Neural progenitor cell (in vitro differentiated cells): ENCODE measurements around the gene GTF3C1. TPM values are rescaled to one million over a fixed set of nuclear protein-coding genes. Genes with fewer than 3 reads are reported as not detected.
A peak's percentile ranks its signal among the peaks of the same experiment; 100 is the strongest.

Source experiments
- DNase-seq: peaks from one replicate; pipeline ENCODE4 v3.0.0-alpha.2; 2016; ENCODE audit warnings: low spot score
- H2AFZ ChIP-seq: fragments of 200-600 bp; sonication (generic); replicated peaks from 2 replicates; pipeline ENCODE4 v1.6.1; 2016; ENCODE audit warnings: antibody characterized with exemption
- H3F3A ChIP-seq: fragments of 200-600 bp; sonication (generic); 2 replicates; pipeline ENCODE4 v1.6.1; 2016; ENCODE audit warnings: antibody characterized with exemption, low read depth
- H3K27ac ChIP-seq: fragments of 200-600 bp; sonication (generic); 2 replicates; pipeline ENCODE4 v1.5.1; 2016; ENCODE audit warnings: mild to moderate bottlenecking
- H3K27me3 ChIP-seq: fragments of 200-600 bp; sonication (generic); 2 replicates; pipeline ENCODE4 v1.6.1; 2016; ENCODE audit warnings: mild to moderate bottlenecking, moderate library complexity
- H3K36me3 ChIP-seq: fragments of 200-600 bp; sonication (generic); 2 replicates; pipeline ENCODE4 v1.5.1; 2016
- H3K4me1 ChIP-seq: fragments of 200-600 bp; sonication (generic); 2 replicates; pipeline ENCODE4 v1.6.1; 2016; ENCODE audit warnings: mixed run types
- H3K4me2 ChIP-seq: fragments of 200-600 bp; sonication (generic); 2 replicates; pipeline ENCODE4 v1.6.1; 2016
- H3K4me3 ChIP-seq: fragments of 200-600 bp; sonication (generic); 2 replicates; pipeline ENCODE4 v1.5.1; 2016
- H3K79me2 ChIP-seq: fragments of 200-600 bp; sonication (generic); 2 replicates; pipeline ENCODE4 v1.6.1; 2016; ENCODE audit warnings: low read depth
- H3K9ac ChIP-seq: fragments of 200-600 bp; sonication (generic); 2 replicates; pipeline ENCODE4 v1.6.1; 2016
- H3K9me3 ChIP-seq: fragments of 200-600 bp; sonication (generic); 2 replicates; pipeline ENCODE4 v1.5.1; 2016; ENCODE audit warnings: low read depth
- H4K20me1 ChIP-seq: fragments of 200-600 bp; sonication (generic); 2 replicates; pipeline ENCODE4 v1.6.1; 2016; ENCODE audit warnings: low read depth
- H3K27ac Mint-ChIP-seq: 3 replicates; pipeline ENCODE4 v1.8.0; 2021; ENCODE audit warnings: mixed read lengths
- H3K27me3 Mint-ChIP-seq: 2 replicates; pipeline ENCODE4 v1.8.0; 2022; ENCODE audit warnings: low read depth, mild to moderate bottlenecking, inconsistent platforms, moderate library complexity, mixed read lengths; ENCODE audit not compliant: insufficient read depth
- H3K36me3 Mint-ChIP-seq: 3 replicates; pipeline ENCODE4 v1.8.0; 2021; ENCODE audit warnings: mixed read lengths
- H3K4me1 Mint-ChIP-seq: 3 replicates; pipeline ENCODE4 v1.8.0; 2021; ENCODE audit warnings: mixed read lengths
- H3K4me3 Mint-ChIP-seq: 3 replicates; pipeline ENCODE4 v1.8.0; 2021; ENCODE audit warnings: mild to moderate bottlenecking, moderate library complexity, mixed read lengths
- H3K9me3 Mint-ChIP-seq: 3 replicates; pipeline ENCODE4 v1.8.0; 2020; ENCODE audit warnings: mixed read lengths
- EZH2 ChIP-seq: fragments of 200-600 bp; sonication (generic); IDR thresholded peaks from 2 replicates; pipeline ENCODE4 v1.6.1; 2017; ENCODE audit warnings: antibody characterized with exemption, mild to moderate bottlenecking, moderate library complexity
- EZH2phosphoT487 ChIP-seq: fragments of 200-600 bp; sonication (generic); IDR thresholded peaks from 2 replicates; pipeline ENCODE4 v1.6.1; 2017; ENCODE audit warnings: antibody characterized with exemption
- total RNA-seq: library from RNA; depleted of rRNA; stranded (reverse); fragments of >200 nt; gene quantifications from 2 replicates; pipeline ENCODE4 v1.2.3, GENCODE V29; 2015; ENCODE audit warnings: low replicate concordance
- TF ChIP-seq, protein P1 (sequence below): fragments of 200-600 bp; sonication (generic); IDR thresholded peaks from 2 replicates; pipeline ENCODE4 v1.5.1; 2017; ENCODE audit warnings: antibody characterized with exemption, mild to moderate bottlenecking

The GTF3C1 gene
- total RNA-seq, 1 donor from 2014 or later: 60.9 TPM

GRCh38 chr16:27531826-27532800 lies 17.6 kb downstream of the GTF3C1 start:
- Histone ChIP-seq H3K9ac (no peak overlapping the region), H4K20me1 (peaks cover 7% of the 10 kb centered on the region), H3K4me1 (no peaks in the 10 kb centered on the region), H2AFZ (no peak overlapping the region), H3K79me2 (no peaks in the 10 kb centered on the region), H3K27ac (no peak overlapping the region), H3F3A (no peaks in the 10 kb centered on the region), H3K36me3 (peaks cover 3% of the 10 kb centered on the region), H3K4me2 (no peak overlapping the region), H3K27me3 (no peaks in the 10 kb centered on the region), H3K4me3 (no peak overlapping the region), H3K9me3 (no peaks in the 10 kb centered on the region)
- DNase-seq: no peak
- no peak overlapping the region for H3K4me3 Mint-ChIP-seq
- peaks cover 45% of the 10 kb centered on the region for H3K36me3 Mint-ChIP-seq
- no peak for TF ChIP-seq EZH2phosphoT487
- TF ChIP-seq, protein P1, sequence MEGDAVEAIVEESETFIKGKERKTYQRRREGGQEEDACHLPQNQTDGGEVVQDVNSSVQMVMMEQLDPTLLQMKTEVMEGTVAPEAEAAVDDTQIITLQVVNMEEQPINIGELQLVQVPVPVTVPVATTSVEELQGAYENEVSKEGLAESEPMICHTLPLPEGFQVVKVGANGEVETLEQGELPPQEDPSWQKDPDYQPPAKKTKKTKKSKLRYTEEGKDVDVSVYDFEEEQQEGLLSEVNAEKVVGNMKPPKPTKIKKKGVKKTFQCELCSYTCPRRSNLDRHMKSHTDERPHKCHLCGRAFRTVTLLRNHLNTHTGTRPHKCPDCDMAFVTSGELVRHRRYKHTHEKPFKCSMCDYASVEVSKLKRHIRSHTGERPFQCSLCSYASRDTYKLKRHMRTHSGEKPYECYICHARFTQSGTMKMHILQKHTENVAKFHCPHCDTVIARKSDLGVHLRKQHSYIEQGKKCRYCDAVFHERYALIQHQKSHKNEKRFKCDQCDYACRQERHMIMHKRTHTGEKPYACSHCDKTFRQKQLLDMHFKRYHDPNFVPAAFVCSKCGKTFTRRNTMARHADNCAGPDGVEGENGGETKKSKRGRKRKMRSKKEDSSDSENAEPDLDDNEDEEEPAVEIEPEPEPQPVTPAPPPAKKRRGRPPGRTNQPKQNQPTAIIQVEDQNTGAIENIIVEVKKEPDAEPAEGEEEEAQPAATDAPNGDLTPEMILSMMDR: no peak
- no peak for TF ChIP-seq EZH2
- H3K27me3 Mint-ChIP-seq: peaks cover 2% of the 10 kb centered on the region
- no peaks in the 10 kb centered on the region for H3K4me1 Mint-ChIP-seq
- H3K27ac Mint-ChIP-seq: no peak overlapping the region
- H3K9me3 Mint-ChIP-seq: no peaks in the 10 kb centered on the region

GRCh38 chr16:27531186-27531585 lies 18.5 kb downstream of the GTF3C1 start:
- Mint-ChIP-seq H3K9me3 (no peaks in the 10 kb centered on the region), H3K4me3 (no peak overlapping the region), H3K36me3 (peaks cover 46% of the 10 kb centered on the region), H3K4me1 (no peaks in the 10 kb centered on the region), H3K27ac (peak overlapping the region; percentile 15), H3K27me3 (peaks cover 2% of the 10 kb centered on the region)
- Histone ChIP-seq H3K79me2 (no peaks in the 10 kb centered on the region), H3F3A (no peaks in the 10 kb centered on the region), H3K4me1 (no peaks in the 10 kb centered on the region), H2AFZ (no peak overlapping the region), H4K20me1 (peaks cover 7% of the 10 kb centered on the region), H3K4me2 (no peak overlapping the region), H3K4me3 (no peak overlapping the region), H3K9me3 (no peaks in the 10 kb centered on the region), H3K27ac (no peak overlapping the region), H3K27me3 (no peaks in the 10 kb centered on the region), H3K9ac (no peak overlapping the region), H3K36me3 (no peaks in the 10 kb centered on the region)
- no peak for DNase-seq
- TF ChIP-seq EZH2phosphoT487: no peak
- TF ChIP-seq, protein P1: no peak
- TF ChIP-seq EZH2: no peak

DNA sequence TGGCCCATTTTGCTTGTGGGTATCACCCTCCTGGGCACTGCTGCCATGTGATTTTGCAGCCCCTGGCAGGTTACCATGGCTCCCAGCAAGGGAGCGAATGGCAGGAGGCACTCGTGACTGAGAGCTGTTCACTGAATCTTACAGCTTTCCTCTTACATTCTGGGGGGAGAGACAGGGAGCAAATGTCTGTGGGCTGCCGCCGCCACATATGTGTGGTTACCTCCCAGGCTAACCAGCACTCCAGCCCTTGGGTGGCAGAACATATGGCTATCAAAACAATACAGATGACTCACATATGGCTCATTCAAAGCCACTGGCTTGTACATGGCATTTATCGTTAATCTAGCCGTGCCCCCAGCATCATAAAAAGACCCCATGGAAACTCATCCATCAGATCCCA lies 19.8 kb downstream of the GTF3C1 start:
- no peak overlapping the region for H3K4me3 Mint-ChIP-seq
- Histone ChIP-seq H4K20me1 (peaks cover 7% of the 10 kb centered on the region), H3K9ac (no peak overlapping the region), H3K9me3 (no peaks in the 10 kb centered on the region), H3K27ac (no peak overlapping the region), H3F3A (no peaks in the 10 kb centered on the region), H2AFZ (no peak overlapping the region), H3K4me1 (no peaks in the 10 kb centered on the region), H3K36me3 (no peaks in the 10 kb centered on the region), H3K79me2 (no peaks in the 10 kb centered on the region), H3K27me3 (no peaks in the 10 kb centered on the region), H3K4me3 (no peak overlapping the region), H3K4me2 (no peak overlapping the region)
- no peak for DNase-seq
- no peaks in the 10 kb centered on the region for H3K9me3 Mint-ChIP-seq
- TF ChIP-seq EZH2phosphoT487 (no peak), EZH2 (no peak)
- TF ChIP-seq, protein P1: no peak
- H3K27me3 Mint-ChIP-seq: peaks cover 2% of the 10 kb centered on the region
- H3K4me1 Mint-ChIP-seq: no peaks in the 10 kb centered on the region
- H3K27ac Mint-ChIP-seq: no peak overlapping the region
- peaks cover 43% of the 10 kb centered on the region for H3K36me3 Mint-ChIP-seq
